ENCODE data around the gene EBLN1. TPM values are rescaled to one million over a fixed set of nuclear protein-coding genes. Genes with fewer than 3 reads are reported as not detected.

The EBLN1 gene
- not detected in 5 replicates for total RNA-seq (2022; extraction: Qiagen RNA extraction; ENCODE audit: low read depth)

DNA sequence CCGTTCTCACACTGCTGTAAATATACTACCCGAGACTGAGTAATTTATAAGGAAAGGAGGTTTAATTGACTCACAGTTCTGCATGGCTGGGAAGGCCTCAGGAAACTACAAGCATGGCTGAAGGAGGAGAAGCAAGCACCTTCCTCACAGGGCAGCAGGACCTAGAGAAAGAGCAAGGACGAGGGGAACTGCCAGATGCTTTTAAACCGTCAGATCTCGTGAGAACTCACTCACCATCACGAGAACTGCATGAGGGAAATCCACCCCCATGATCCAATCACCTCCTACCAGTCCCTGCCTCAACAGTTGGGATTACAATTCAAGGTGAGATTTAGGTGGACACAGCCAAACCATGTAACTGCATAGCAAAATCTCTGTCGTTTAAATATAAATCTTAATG lies at the start of gene EBLN1:
Gene EBLN1, minus strand, starts transcription at position 174 of the 400 bp plus-strand sequence. CDS start 8,032 bp downstream, outside the sequence.

Other genes with a start within 250 kb of the EBLN1 start
- 28.6 to 31.4 TPM (median 30.9 TPM) in 5 replicates for gene DNAJC1, start 214.3 kb downstream of the EBLN1 start, total RNA-seq (2022; extraction: Qiagen RNA extraction; ENCODE audit: low read depth)
- gene COMMD3, start 98.4 kb upstream of the EBLN1 start, total RNA-seq (2022; extraction: Qiagen RNA extraction; ENCODE audit: low read depth), result 49.5 to 73.0 TPM (median 53.2 TPM) in 5 replicates
- 19.1 to 41.7 TPM (median 35.8 TPM) in 5 replicates for gene BMI1, start 103.1 kb upstream of the EBLN1 start, total RNA-seq (2022; extraction: Qiagen RNA extraction; ENCODE audit: low read depth)
- gene SPAG6, start 127.5 kb upstream of the EBLN1 start, total RNA-seq (2022; extraction: Qiagen RNA extraction; ENCODE audit: low read depth), result not detected in 5 replicates